GM23338 (cell line): ENCODE measurements around the gene YWHAH. TPM values are rescaled to one million over a fixed set of nuclear protein-coding genes. Genes with fewer than 3 reads are reported as not detected.

ENCODE experiments used
- ATAC-seq: fragments of 200-7000 bp; cut with Tn5 transposase; 3 replicates; pipeline ENCODE4 v1.9.1; 2020
- DNase-seq: peaks from one replicate; pipeline ENCODE4 v3.0.0-alpha.2; 2015; ENCODE audit warnings: low spot score
- H2AFZ ChIP-seq: fragments of 200-600 bp; sonication (generic); 2 replicates; pipeline ENCODE4 v1.8.0; 2016; ENCODE audit warnings: antibody characterized with exemption, mild to moderate bottlenecking, moderate library complexity
- H3F3A ChIP-seq: fragments of 200-600 bp; sonication (generic); replicated peaks from 2 replicates; pipeline ENCODE4 v1.8.0; 2017; ENCODE audit warnings: antibody characterized with exemption, mixed run types, low read depth
- H3K27ac ChIP-seq: fragments of 200-600 bp; sonication (generic); 2 replicates; pipeline ENCODE4 v1.6.1; 2016; ENCODE audit warnings: low read depth
- H3K27me3 ChIP-seq: fragments of 200-600 bp; sonication (generic); 2 replicates; pipeline ENCODE4 v1.8.0; 2016; ENCODE audit warnings: mild to moderate bottlenecking, mixed run types, moderate library complexity; ENCODE audit not compliant: insufficient read depth
- H3K36me3 ChIP-seq: fragments of 200-600 bp; sonication (generic); 2 replicates; pipeline ENCODE4 v1.8.0; 2016; ENCODE audit warnings: mild to moderate bottlenecking; ENCODE audit not compliant: insufficient read depth
- H3K4me1 ChIP-seq: fragments of 200-600 bp; sonication (generic); 2 replicates; pipeline ENCODE4 v1.8.0; 2016; ENCODE audit warnings: mild to moderate bottlenecking, moderate library complexity; ENCODE audit not compliant: insufficient read depth
- H3K4me2 ChIP-seq: fragments of 200-600 bp; sonication (generic); 2 replicates; pipeline ENCODE4 v1.7.1; 2017; ENCODE audit warnings: mixed run types
- H3K4me3 ChIP-seq: fragments of 200-600 bp; sonication (generic); 2 replicates; pipeline ENCODE4 v1.6.1; 2016; ENCODE audit warnings: mixed run types
- H3K79me2 ChIP-seq: fragments of 200-600 bp; sonication (generic); replicated peaks from 2 replicates; pipeline ENCODE4 v1.8.0; 2017; ENCODE audit warnings: mild to moderate bottlenecking; ENCODE audit not compliant: insufficient read depth
- H3K9me2 ChIP-seq: fragments of 200-600 bp; sonication (generic); 2 replicates; pipeline ENCODE4 v1.8.0; 2017; ENCODE audit not compliant: insufficient read depth
- H4K20me1 ChIP-seq: fragments of 200-600 bp; sonication (generic); replicated peaks from 2 replicates; pipeline ENCODE4 v1.8.0; 2017; ENCODE audit warnings: mild to moderate bottlenecking; ENCODE audit not compliant: insufficient read depth
- H3K27ac Mint-ChIP-seq: 2 replicates; pipeline ENCODE4 v1.8.0; 2020; ENCODE audit warnings: inconsistent platforms, mild to moderate bottlenecking, moderate library complexity, mixed read lengths
- H3K27me3 Mint-ChIP-seq: 3 replicates; pipeline ENCODE4 v1.8.0; 2022; ENCODE audit warnings: low read depth, mild to moderate bottlenecking, moderate library complexity, mixed read lengths, inconsistent platforms; ENCODE audit not compliant: insufficient read depth, poor library complexity
- H3K36me3 Mint-ChIP-seq: 3 replicates; pipeline ENCODE4 v1.8.0; 2021; ENCODE audit warnings: low read depth, mild to moderate bottlenecking, inconsistent platforms, moderate library complexity, mixed read lengths
- H3K4me1 Mint-ChIP-seq: 3 replicates; pipeline ENCODE4 v1.8.0; 2020; ENCODE audit warnings: mild to moderate bottlenecking, inconsistent platforms, mixed read lengths
- H3K4me3 Mint-ChIP-seq: 3 replicates; pipeline ENCODE4 v1.8.0; 2021; ENCODE audit warnings: moderate library complexity, mild to moderate bottlenecking, inconsistent platforms, mixed read lengths
- H3K9me3 Mint-ChIP-seq: 3 replicates; pipeline ENCODE4 v1.8.0; 2020; ENCODE audit warnings: moderate library complexity, mild to moderate bottlenecking, inconsistent platforms, mixed read lengths
- CREB1 ChIP-seq: fragments of 250-450 bp; sonication (Bioruptor Pico); IDR thresholded peaks from 2 replicates; pipeline ENCODE4 v1.5.0; 2020; ENCODE audit warnings: low read depth, mild to moderate bottlenecking, moderate library complexity
- ETS1 ChIP-seq: IDR thresholded peaks from 2 replicates; pipeline ENCODE4 v1.6.1; 2016; ENCODE audit warnings: antibody characterized with exemption
- EZH2 ChIP-seq: fragments of 200-600 bp; sonication (generic); IDR thresholded peaks from one replicate; pipeline ENCODE4 v1.8.0; 2017; ENCODE audit warnings: antibody characterized with exemption, mild to moderate bottlenecking, low read depth; ENCODE audit not compliant: unreplicated experiment
- EZH2phosphoT487 ChIP-seq: fragments of 200-600 bp; sonication (generic); IDR thresholded peaks from one replicate; pipeline ENCODE4 v1.8.1; 2018; ENCODE audit warnings: antibody characterized with exemption; ENCODE audit not compliant: unreplicated experiment
- JUNB ChIP-seq: IDR thresholded peaks from one replicate; pipeline ENCODE4 v1.6.1; 2016; ENCODE audit warnings: antibody characterized with exemption; ENCODE audit not compliant: unreplicated experiment
- NANOG ChIP-seq: IDR thresholded peaks from 2 replicates; pipeline ENCODE4 v1.6.1; 2016; ENCODE audit warnings: antibody characterized with exemption, borderline replicate concordance
- POLR2AphosphoS5 ChIP-seq: IDR thresholded peaks from 2 replicates; pipeline ENCODE4 v1.6.1; 2016; ENCODE audit warnings: antibody characterized with exemption, low read depth
- STAT1 ChIP-seq: IDR thresholded peaks from one replicate; pipeline ENCODE4 v1.6.1; 2016; ENCODE audit warnings: antibody characterized with exemption; ENCODE audit not compliant: unreplicated experiment
- ZNF114 ChIP-seq: fragments of 250-450 bp; sonication (Bioruptor Pico); IDR thresholded peaks from 2 replicates; pipeline ENCODE4 v1.5.0; 2020; ENCODE audit warnings: mild to moderate bottlenecking, moderate library complexity
- ZNF331 ChIP-seq: fragments of 250-450 bp; sonication (Bioruptor Pico); IDR thresholded peaks from 2 replicates; pipeline ENCODE4 v1.5.0; 2020; ENCODE audit warnings: low read depth, mild to moderate bottlenecking, moderate library complexity
- ZNF462 ChIP-seq: fragments of 250-450 bp; sonication (Bioruptor Pico); IDR thresholded peaks from 2 replicates; pipeline ENCODE4 v1.5.0; 2020; ENCODE audit warnings: mild to moderate bottlenecking, moderate library complexity
- polyA plus RNA-seq: library from polyadenylated mRNA; unstranded; fragments of >200 nt; fragmentation: Nextera tagmentation; extraction: Ambion mirVana; gene quantifications from 2 replicates; pipeline ENCODE4 v1.2.1, GENCODE V29; 2016
- total RNA-seq: library from RNA; depleted of rRNA; stranded (reverse); fragments of >200 nt; shearing (Covaris generic); gene quantifications from 2 replicates; pipeline ENCODE4 v1.2.3, GENCODE V29; 2014
- TF ChIP-seq, protein P1 (sequence below): IDR thresholded peaks from one replicate; pipeline ENCODE4 v1.6.1; 2018; ENCODE audit warnings: antibody characterized with exemption; ENCODE audit not compliant: unreplicated experiment
- TF ChIP-seq, protein P2 (sequence below), 2 experiments: fragments of 200-600 bp in 1 of 2; sonication (generic) in 1 of 2; conservative IDR thresholded peaks; 2 replicates each; pipeline versions ENCODE4 v1.5.1 to v1.6.1; 2016 to 2017; ENCODE audit warnings: antibody characterized with exemption in 2 of 2, low read depth in 2 of 2, mild to moderate bottlenecking in 2 of 2, moderate library complexity in 1 of 2

YWHAH gene
- total and polyA plus RNA-seq, 2 experiments from 2014 or later = 277 to 283 TPM

DNA sequence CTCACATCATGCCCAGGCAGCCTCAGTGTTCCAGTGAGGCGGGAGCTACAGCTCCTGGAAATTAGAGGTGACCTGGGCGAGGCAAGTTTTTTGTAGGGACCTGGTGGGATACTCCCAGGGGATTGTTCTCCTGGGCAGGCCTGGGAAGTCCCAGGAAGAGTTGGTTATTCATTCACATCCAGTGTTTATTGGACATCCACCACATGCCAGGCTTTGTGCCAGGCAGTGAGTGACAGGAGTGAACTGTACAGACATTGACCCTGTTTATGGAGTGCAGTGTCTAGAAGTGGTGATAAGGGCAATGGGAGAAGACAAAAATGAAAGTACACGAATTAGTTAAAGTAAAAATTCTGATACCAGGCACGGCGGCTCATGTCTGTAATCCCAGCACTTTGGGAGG is 29.4 kb downstream of the YWHAH start:
- TF ChIP-seq STAT1 (no peak), EZH2 (no peak), ZNF331 (CRISPR knock-in tag) (no peak), EZH2phosphoT487 (no peak), JUNB (no peak), POLR2AphosphoS5 (no peak), CREB1 (no peak), ETS1 (no peak), ZNF462 (no peak), ZNF114 (CRISPR knock-in tag) (no peak), NANOG (no peak)
- TF ChIP-seq, protein P1, sequence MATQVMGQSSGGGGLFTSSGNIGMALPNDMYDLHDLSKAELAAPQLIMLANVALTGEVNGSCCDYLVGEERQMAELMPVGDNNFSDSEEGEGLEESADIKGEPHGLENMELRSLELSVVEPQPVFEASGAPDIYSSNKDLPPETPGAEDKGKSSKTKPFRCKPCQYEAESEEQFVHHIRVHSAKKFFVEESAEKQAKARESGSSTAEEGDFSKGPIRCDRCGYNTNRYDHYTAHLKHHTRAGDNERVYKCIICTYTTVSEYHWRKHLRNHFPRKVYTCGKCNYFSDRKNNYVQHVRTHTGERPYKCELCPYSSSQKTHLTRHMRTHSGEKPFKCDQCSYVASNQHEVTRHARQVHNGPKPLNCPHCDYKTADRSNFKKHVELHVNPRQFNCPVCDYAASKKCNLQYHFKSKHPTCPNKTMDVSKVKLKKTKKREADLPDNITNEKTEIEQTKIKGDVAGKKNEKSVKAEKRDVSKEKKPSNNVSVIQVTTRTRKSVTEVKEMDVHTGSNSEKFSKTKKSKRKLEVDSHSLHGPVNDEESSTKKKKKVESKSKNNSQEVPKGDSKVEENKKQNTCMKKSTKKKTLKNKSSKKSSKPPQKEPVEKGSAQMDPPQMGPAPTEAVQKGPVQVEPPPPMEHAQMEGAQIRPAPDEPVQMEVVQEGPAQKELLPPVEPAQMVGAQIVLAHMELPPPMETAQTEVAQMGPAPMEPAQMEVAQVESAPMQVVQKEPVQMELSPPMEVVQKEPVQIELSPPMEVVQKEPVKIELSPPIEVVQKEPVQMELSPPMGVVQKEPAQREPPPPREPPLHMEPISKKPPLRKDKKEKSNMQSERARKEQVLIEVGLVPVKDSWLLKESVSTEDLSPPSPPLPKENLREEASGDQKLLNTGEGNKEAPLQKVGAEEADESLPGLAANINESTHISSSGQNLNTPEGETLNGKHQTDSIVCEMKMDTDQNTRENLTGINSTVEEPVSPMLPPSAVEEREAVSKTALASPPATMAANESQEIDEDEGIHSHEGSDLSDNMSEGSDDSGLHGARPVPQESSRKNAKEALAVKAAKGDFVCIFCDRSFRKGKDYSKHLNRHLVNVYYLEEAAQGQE = no peak
- TF ChIP-seq, protein P2, sequence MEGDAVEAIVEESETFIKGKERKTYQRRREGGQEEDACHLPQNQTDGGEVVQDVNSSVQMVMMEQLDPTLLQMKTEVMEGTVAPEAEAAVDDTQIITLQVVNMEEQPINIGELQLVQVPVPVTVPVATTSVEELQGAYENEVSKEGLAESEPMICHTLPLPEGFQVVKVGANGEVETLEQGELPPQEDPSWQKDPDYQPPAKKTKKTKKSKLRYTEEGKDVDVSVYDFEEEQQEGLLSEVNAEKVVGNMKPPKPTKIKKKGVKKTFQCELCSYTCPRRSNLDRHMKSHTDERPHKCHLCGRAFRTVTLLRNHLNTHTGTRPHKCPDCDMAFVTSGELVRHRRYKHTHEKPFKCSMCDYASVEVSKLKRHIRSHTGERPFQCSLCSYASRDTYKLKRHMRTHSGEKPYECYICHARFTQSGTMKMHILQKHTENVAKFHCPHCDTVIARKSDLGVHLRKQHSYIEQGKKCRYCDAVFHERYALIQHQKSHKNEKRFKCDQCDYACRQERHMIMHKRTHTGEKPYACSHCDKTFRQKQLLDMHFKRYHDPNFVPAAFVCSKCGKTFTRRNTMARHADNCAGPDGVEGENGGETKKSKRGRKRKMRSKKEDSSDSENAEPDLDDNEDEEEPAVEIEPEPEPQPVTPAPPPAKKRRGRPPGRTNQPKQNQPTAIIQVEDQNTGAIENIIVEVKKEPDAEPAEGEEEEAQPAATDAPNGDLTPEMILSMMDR (conservative IDR thresholded peaks at IDR 0.05; ENCODE audit: low read depth in 2 of 2) = no peak
- Histone ChIP-seq H3K9me2 (no peaks in the 10 kb centered on the region), H3K4me2 (no peak overlapping the region), H3K27ac (no peak overlapping the region), H3K36me3 (no peaks in the 10 kb centered on the region), H3F3A (no peaks in the 10 kb centered on the region), H2AFZ (no peak overlapping the region), H3K4me3 (no peak overlapping the region), H3K4me1 (no peaks in the 10 kb centered on the region), H3K79me2 (no peaks in the 10 kb centered on the region), H3K27me3 (0 out of 2 replicates have a peak, but pooled peaks cover 3% of the 10 kb centered on the region), H4K20me1 (no peaks in the 10 kb centered on the region)
- Mint-ChIP-seq H3K27ac (no peak overlapping the region), H3K9me3 (no peaks in the 10 kb centered on the region; the same call in 2 of the 3 replicates), H3K4me3 (no peak overlapping the region), H3K27me3 (peaks cover 12% of the 10 kb centered on the region), H3K36me3 (no peaks in the 10 kb centered on the region), H3K4me1 (peaks cover 2% of the 10 kb centered on the region; the same call in 1 of the 3 replicates)
- DNase-seq (no peak), ATAC-seq (no peak)
